Glutamatergic neuron (in vitro differentiated cells): ENCODE measurements around the gene PPAN. TPM values are rescaled to one million over a fixed set of nuclear protein-coding genes. Genes with fewer than 3 reads are reported as not detected.

Source experiments
- DNase-seq: peaks from one replicate; pipeline ENCODE4 v3.0.0; 2022
- H3K27ac Mint-ChIP-seq: one replicate; pipeline ENCODE4 v1.8.0; 2020; ENCODE audit warnings: mild to moderate bottlenecking, mixed read lengths, inconsistent platforms; ENCODE audit not compliant: unreplicated experiment
- H3K27me3 Mint-ChIP-seq: one replicate; pipeline ENCODE4 v1.8.0; 2020; ENCODE audit warnings: mild to moderate bottlenecking, moderate library complexity, mixed read lengths, inconsistent platforms; ENCODE audit not compliant: unreplicated experiment
- H3K36me3 Mint-ChIP-seq: one replicate; pipeline ENCODE4 v1.8.0; 2020; ENCODE audit warnings: mild to moderate bottlenecking, mixed read lengths, inconsistent platforms; ENCODE audit not compliant: unreplicated experiment
- H3K4me1 Mint-ChIP-seq: one replicate; pipeline ENCODE4 v1.8.0; 2020; ENCODE audit warnings: mild to moderate bottlenecking, low read depth, mixed read lengths, inconsistent platforms; ENCODE audit not compliant: unreplicated experiment
- H3K4me3 Mint-ChIP-seq: one replicate; pipeline ENCODE4 v1.8.0; 2020; ENCODE audit warnings: mild to moderate bottlenecking, mixed read lengths, inconsistent platforms; ENCODE audit not compliant: unreplicated experiment
- H3K9me3 Mint-ChIP-seq: one replicate; pipeline ENCODE4 v1.8.0; 2020; ENCODE audit warnings: mild to moderate bottlenecking, moderate library complexity, mixed read lengths, inconsistent platforms; ENCODE audit not compliant: unreplicated experiment
- total RNA-seq: library from RNA; stranded (reverse); fragmentation: NEBNext Ultra II Directional; extraction: Animal tissue kit (Norgen Biotek cat#: 25700); gene quantifications from one replicate; pipeline ENCODE4 v1.2.1, GENCODE V29; 2021; ENCODE audit not compliant: unreplicated experiment
- TF ChIP-seq, protein P1 (sequence below): fragments of 200-600 bp; sonication (generic); IDR thresholded peaks from one replicate; pipeline ENCODE4 v1.5.0; 2021; ENCODE audit not compliant: partially characterized antibody, unreplicated experiment

The PPAN gene
- total RNA-seq, 1 donor from 2014 or later = 44.5 TPM

DNA sequence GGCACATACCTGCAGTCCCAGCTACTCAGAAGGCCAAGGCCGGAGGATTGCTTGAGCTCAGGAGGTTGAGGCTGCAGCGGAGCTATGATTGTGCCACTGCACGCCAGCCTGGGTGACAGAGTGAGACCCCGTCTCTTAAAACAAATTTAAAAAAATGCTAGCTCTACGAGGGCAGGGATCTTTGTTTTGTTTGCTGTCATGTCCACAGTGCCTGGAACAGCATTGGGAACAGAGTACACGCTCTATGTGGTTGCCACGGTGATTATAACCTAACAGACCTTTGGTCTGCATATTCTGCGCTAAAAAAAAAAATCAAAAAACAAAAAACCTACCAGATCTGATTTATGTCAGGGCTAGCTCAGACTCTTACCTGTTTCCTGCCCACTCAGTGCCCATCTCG is 22.3 kb upstream of the PPAN start:
- H3K4me1 Mint-ChIP-seq = no peaks in the 10 kb centered on the region
- no peak overlapping the region for H3K4me3 Mint-ChIP-seq
- TF ChIP-seq, protein P1, sequence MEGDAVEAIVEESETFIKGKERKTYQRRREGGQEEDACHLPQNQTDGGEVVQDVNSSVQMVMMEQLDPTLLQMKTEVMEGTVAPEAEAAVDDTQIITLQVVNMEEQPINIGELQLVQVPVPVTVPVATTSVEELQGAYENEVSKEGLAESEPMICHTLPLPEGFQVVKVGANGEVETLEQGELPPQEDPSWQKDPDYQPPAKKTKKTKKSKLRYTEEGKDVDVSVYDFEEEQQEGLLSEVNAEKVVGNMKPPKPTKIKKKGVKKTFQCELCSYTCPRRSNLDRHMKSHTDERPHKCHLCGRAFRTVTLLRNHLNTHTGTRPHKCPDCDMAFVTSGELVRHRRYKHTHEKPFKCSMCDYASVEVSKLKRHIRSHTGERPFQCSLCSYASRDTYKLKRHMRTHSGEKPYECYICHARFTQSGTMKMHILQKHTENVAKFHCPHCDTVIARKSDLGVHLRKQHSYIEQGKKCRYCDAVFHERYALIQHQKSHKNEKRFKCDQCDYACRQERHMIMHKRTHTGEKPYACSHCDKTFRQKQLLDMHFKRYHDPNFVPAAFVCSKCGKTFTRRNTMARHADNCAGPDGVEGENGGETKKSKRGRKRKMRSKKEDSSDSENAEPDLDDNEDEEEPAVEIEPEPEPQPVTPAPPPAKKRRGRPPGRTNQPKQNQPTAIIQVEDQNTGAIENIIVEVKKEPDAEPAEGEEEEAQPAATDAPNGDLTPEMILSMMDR = no peak
- DNase-seq = no peak
- H3K27ac Mint-ChIP-seq = no peak overlapping the region
- H3K36me3 Mint-ChIP-seq = no peaks in the 10 kb centered on the region
- peaks cover 9% of the 10 kb centered on the region for H3K27me3 Mint-ChIP-seq
- H3K9me3 Mint-ChIP-seq = no peaks in the 10 kb centered on the region

DNA sequence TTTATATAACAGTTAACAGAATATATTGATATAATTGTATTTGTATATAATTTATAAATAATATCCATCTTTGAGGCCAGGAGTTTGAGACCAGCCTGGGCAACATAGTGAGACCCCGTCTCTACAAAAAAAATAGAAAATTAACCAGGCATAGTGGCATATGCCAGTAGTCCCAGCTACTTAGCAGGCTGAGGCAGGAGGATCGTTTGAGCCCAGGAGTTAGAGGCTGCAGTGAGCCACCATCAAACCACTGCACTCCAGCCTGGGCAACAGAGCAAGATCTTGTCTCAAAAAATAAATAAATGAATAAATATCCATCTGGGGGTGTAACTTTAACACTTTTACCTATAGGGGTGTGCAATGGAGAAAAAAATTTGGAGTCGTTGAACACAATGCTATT is 21.4 kb upstream of the PPAN start:
- TF ChIP-seq, protein P1 = no peak
- H3K27ac Mint-ChIP-seq = no peak overlapping the region
- H3K4me3 Mint-ChIP-seq = no peak overlapping the region
- DNase-seq = no peak
- H3K36me3 Mint-ChIP-seq = no peaks in the 10 kb centered on the region
- no peaks in the 10 kb centered on the region for H3K4me1 Mint-ChIP-seq
- H3K9me3 Mint-ChIP-seq = no peaks in the 10 kb centered on the region
- peaks cover 6% of the 10 kb centered on the region for H3K27me3 Mint-ChIP-seq

DNA sequence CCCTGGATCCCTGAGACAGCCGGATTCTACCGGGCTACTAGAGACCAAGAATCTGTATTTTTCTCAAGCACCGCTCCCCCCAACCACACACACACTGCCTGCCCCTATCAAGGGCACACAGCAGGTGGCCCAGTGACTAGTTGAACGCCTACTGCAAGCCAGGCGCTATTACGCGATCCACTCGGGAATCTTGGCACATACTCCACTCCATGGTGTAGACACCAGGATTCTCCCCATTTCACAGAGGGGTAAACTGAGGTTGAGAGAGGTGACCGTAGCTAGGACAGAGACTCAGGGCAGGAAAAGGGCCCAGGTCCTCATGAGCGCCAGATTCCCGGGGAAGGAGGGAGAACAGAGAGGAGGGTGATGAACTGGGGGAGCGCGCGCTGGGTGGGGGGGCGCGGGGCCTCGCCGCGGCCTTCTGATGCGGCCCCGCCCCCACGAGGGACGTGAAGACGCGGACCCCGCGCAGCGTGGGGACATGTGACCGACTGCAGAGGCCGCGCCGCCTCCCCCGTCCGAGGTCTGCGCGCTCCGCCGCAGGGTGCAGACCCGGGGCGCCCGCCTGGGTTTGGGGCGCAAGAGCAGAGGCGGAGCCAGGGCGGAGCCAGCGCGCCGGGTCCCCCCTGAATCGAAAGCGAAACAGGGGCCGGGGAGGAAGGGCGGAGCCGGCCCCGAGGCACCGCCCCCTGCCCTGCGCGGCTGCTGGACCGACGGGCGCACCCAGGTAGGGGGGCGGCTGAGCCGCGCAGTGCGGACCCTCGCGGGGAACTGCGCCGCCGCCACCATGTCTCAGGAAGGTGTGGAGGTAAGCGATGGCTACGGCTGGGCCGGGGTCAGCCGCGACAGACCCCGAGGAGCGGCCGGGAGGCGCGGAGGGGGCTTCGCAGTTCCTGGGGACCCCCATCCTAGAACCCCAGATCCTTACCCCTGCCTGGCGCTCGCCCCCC is 20.2 kb upstream of the PPAN start, which contains the start of gene SHFL:
TSS of gene SHFL (plus strand) at position 677 of the 950 bp plus-strand sequence. CDS start at position 788, 111 bp downstream.
- Mint-ChIP-seq H3K36me3 (no peaks in the 10 kb centered on the region), H3K4me3 (peak within 1 kb of the TSS; percentile 83), H3K9me3 (peaks cover 5% of the 10 kb centered on the region), H3K27ac (no peak within 1 kb of the TSS), H3K27me3 (peaks cover 6% of the 10 kb centered on the region), H3K4me1 (no peaks in the 10 kb centered on the region)
- no peak for DNase-seq
- TF ChIP-seq, protein P1 = no peak

DNA sequence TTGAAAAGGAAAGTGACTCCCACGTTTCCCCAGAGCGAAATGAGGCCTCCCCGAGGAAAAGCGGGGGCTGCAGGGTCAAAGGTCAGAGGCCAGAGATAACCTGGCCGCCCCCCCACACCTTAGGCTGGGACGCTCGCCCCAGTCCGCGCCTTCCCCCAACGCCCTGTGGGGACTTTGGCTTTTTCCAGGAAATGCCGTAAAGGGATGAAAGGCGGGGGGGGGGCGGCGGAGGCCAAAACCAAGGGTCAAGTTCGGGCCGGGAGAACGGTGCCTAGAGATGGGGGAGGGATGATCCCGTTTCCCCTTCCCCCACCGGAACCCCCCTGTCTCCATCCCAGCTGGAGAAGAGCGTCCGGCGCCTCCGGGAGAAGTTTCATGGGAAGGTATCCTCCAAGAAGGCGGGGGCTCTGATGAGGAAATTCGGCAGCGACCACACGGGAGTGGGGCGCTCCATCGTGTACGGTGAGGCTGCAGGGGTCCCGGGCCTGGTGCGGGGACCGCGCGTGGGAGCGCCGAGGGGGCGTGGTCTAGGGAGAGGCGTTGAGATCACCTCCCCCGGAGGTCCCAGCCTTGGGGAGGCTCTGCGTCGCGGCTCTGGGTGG is 19.5 kb upstream of the PPAN start:
- Mint-ChIP-seq H3K4me3 (no peak overlapping the region), H3K27me3 (peaks cover 6% of the 10 kb centered on the region), H3K4me1 (no peaks in the 10 kb centered on the region), H3K36me3 (no peaks in the 10 kb centered on the region), H3K27ac (no peak overlapping the region), H3K9me3 (peaks cover 5% of the 10 kb centered on the region)
- DNase-seq = no peak
- TF ChIP-seq, protein P1 = no peak
